ENCODE data around the gene GNG14. TPM values are rescaled to one million over a fixed set of nuclear protein-coding genes. Genes with fewer than 3 reads are reported as not detected.

The GNG14 gene
- total and polyA plus RNA-seq, 2 donors (not counting 1 experiment from before 2014, with no cell fraction given) = not detected

- Histone ChIP-seq H2AFZ (ENCODE audit: insufficient read depth, low read depth, low read length, poor library complexity, severe bottlenecking) (no peak overlapping the region), H3K4me1 (ENCODE audit: control insufficient read depth in 2 of 2, insufficient read depth in 2 of 2, low read length in 2 of 2) (no peaks in the 10 kb centered on the region), H3K9me3 (ENCODE audit: control extremely low read depth in 1 of 3, control insufficient read depth in 2 of 3, insufficient read depth in 1 of 3, low read length in 2 of 3) (peaks cover 0 to 4% (median 0%) of the 10 kb centered on the region in 3 donors), H3K9ac (ENCODE audit: low read length) (no peak overlapping the region), H3K79me2 (ENCODE audit: control insufficient read depth, insufficient read depth, low read length) (peaks cover 73% of the 10 kb centered on the region), H3K4me2 (replicated peaks; ENCODE audit: low read depth, low read length, poor library complexity, severe bottlenecking) (no peak overlapping the region), H3K27me3 (replicated peaks in 1 of 4; ENCODE audit: control extremely low read depth in 1 of 4, control insufficient read depth in 3 of 4, insufficient read depth in 4 of 4, low read length in 3 of 4) (no peaks in the 10 kb centered on the region), H3K36me3 (replicated peaks in 1 of 2; ENCODE audit: control extremely low read depth in 1 of 2, control insufficient read depth in 1 of 2, extremely low read depth in 1 of 2, insufficient read depth in 2 of 2, low read length in 1 of 2) (peaks cover 7 to 79% of the 10 kb centered on the region in 2 experiments), H3K27ac (ENCODE audit: low read length in 2 of 2) (no peak overlapping the region), H4K20me1 (ENCODE audit: control insufficient read depth, insufficient read depth, low read length, poor library complexity, severe bottlenecking) (peaks cover 60% of the 10 kb centered on the region), H3K4me3 (ENCODE audit: control extremely low read depth in 1 of 5, extremely low read depth in 1 of 5, insufficient read depth in 1 of 5, low read depth in 2 of 5, low read length in 4 of 5) (no peak overlapping the region)
- no peak overlapping the region for H3K4me3 Mint-ChIP-seq
- ChIA-PET CTCF (no interaction called here), POLR2A (no interaction called here)
- DNase-seq (no peak), ATAC-seq (ENCODE audit: low read depth) (no peak)
- H3K9me3 Mint-ChIP-seq (ENCODE audit: insufficient read depth) = no peaks in the 10 kb centered on the region
- 98% methylated on average over 19 of the region's 22 CpGs for WGBS (ENCODE audit: insufficient coverage)
- no peak overlapping the region for H3K27ac Mint-ChIP-seq
- H3K27me3 Mint-ChIP-seq = no peaks in the 10 kb centered on the region
- no peak for TF ChIP-seq CTCF (IDR thresholded peaks at IDR 0.05)
- TF ChIP-seq EZH2 (IDR thresholded peaks at IDR 0.05; ENCODE audit: borderline replicate concordance, insufficient read depth, low read depth, low read length, poor library complexity, severe bottlenecking) = no peak
- peaks cover 4% of the 10 kb centered on the region for H3K4me1 Mint-ChIP-seq
- intact Hi-C loops (cut with micrococcal nuclease) = no loop called here
Observed at GRCh38 chr19:12657966-12658365, 29.8 kb upstream of the GNG14 start.

- intact Hi-C loops (cut with micrococcal nuclease) = no loop called here
- ChIA-PET CTCF (interaction anchor here (0.6 to 2.1 kb wide), 4 partner anchors 11 to 184 kb away, joined by 3 to 8 read pairs (median 5); no protein-coding TSS in a partner anchor), POLR2A (interaction anchor here (1.3 kb wide), 1 partner anchor 47 kb away, joined by 4 read pairs; no protein-coding TSS in a partner anchor)
- no peak overlapping the region for H3K4me2 ChIP-seq (replicated peaks; ENCODE audit: low read depth, low read length, poor library complexity, severe bottlenecking)
- WGBS (ENCODE audit: insufficient coverage) = 88% methylated on average over 8 of the region's 12 CpGs
- H3K27me3 ChIP-seq (replicated peaks in 1 of 4; ENCODE audit: control extremely low read depth in 1 of 4, control insufficient read depth in 3 of 4, insufficient read depth in 4 of 4, low read length in 3 of 4) = no peaks in the 10 kb centered on the region
- no peak overlapping the region for H3K27ac ChIP-seq (ENCODE audit: low read length in 2 of 2)
- H4K20me1 ChIP-seq (ENCODE audit: control insufficient read depth, insufficient read depth, low read length, poor library complexity, severe bottlenecking) = peaks cover 57% of the 10 kb centered on the region
- peaks cover 0 to 4% (median 0%) of the 10 kb centered on the region in 3 donors for H3K9me3 ChIP-seq (ENCODE audit: control extremely low read depth in 1 of 3, control insufficient read depth in 2 of 3, insufficient read depth in 1 of 3, low read length in 2 of 3)
- Mint-ChIP-seq H3K27me3 (no peaks in the 10 kb centered on the region), H3K4me1 (peaks cover 30% of the 10 kb centered on the region), H3K9me3 (ENCODE audit: insufficient read depth) (no peaks in the 10 kb centered on the region), H3K4me3 (no peak overlapping the region), H3K27ac (no peak overlapping the region)
- no peak overlapping the region for H3K9ac ChIP-seq (ENCODE audit: low read length)
- H2AFZ ChIP-seq (ENCODE audit: insufficient read depth, low read depth, low read length, poor library complexity, severe bottlenecking) = no peak overlapping the region
- H3K4me1 ChIP-seq (ENCODE audit: control insufficient read depth in 2 of 2, insufficient read depth in 2 of 2, low read length in 2 of 2) = peaks cover 14 to 25% of the 10 kb centered on the region in 2 donors
- H3K4me3 ChIP-seq (ENCODE audit: control extremely low read depth in 1 of 5, extremely low read depth in 1 of 5, insufficient read depth in 1 of 5, low read depth in 2 of 5, low read length in 4 of 5) = no peak overlapping the region
- no peak for DNase-seq
- H3K79me2 ChIP-seq (ENCODE audit: control insufficient read depth, insufficient read depth, low read length) = peaks cover 82% of the 10 kb centered on the region
- H3K36me3 ChIP-seq (replicated peaks in 1 of 2; ENCODE audit: control extremely low read depth in 1 of 2, control insufficient read depth in 1 of 2, extremely low read depth in 1 of 2, insufficient read depth in 2 of 2, low read length in 1 of 2) = peaks cover 4 to 78% of the 10 kb centered on the region in 2 experiments
- TF ChIP-seq EZH2 (IDR thresholded peaks at IDR 0.05; ENCODE audit: borderline replicate concordance, insufficient read depth, low read depth, low read length, poor library complexity, severe bottlenecking) = no peak
- no peak for ATAC-seq (ENCODE audit: low read depth)
Observed at GRCh38 chr19:12660980-12661379, 26.8 kb upstream of the GNG14 start.

Data from B cell (primary cell).